Activated CD8-positive, alpha-beta T cell treated with anti-CD3 and anti-CD28 coated beads for 36 hours (primary cell): ENCODE results near the gene CMSS1. TPM values are rescaled to one million over a fixed set of nuclear protein-coding genes. Genes with fewer than 3 reads are reported as not detected.
A peak's percentile ranks its signal among the peaks of the same experiment; 100 is the strongest.

Source experiments
- ATAC-seq: fragments of 200-7000 bp; cut with Tn5 transposase; one replicate; pipeline ENCODE4 v1.10.0; 2021; ENCODE audit warnings: mild to moderate bottlenecking, moderate library complexity
- CTCF ChIA-PET: fragments of 350-600 bp; sonication (Branson Sonifier 250); formaldehyde crosslinking; loops from one replicate; lab custom pipeline; 2021; ENCODE audit warnings: antibody characterized with exemption; lab: Charles Lee
- POLR2A ChIA-PET: fragments of 350-600 bp; sonication (Branson Sonifier 250); formaldehyde crosslinking; loops from one replicate; lab custom pipeline; 2021; ENCODE audit warnings: antibody characterized with exemption; lab: Charles Lee
- DNase-seq: peaks from one replicate; pipeline ENCODE4 v3.0.0-alpha.2; 2020
- H3K27ac Mint-ChIP-seq: one replicate; pipeline ENCODE4 v1.8.0; 2021; ENCODE audit warnings: mild to moderate bottlenecking, mixed read lengths
- H3K27me3 Mint-ChIP-seq: one replicate; pipeline ENCODE4 v1.8.0; 2021; ENCODE audit warnings: mixed read lengths
- H3K36me3 Mint-ChIP-seq: one replicate; pipeline ENCODE4 v1.8.0; 2021; ENCODE audit warnings: low read depth, mixed read lengths
- H3K4me1 Mint-ChIP-seq: one replicate; pipeline ENCODE4 v1.8.0; 2021; ENCODE audit warnings: low read depth, mixed read lengths
- H3K4me3 Mint-ChIP-seq: one replicate; pipeline ENCODE4 v1.8.0; 2021; ENCODE audit warnings: mild to moderate bottlenecking, moderate library complexity, mixed read lengths
- H3K9me3 Mint-ChIP-seq: one replicate; pipeline ENCODE4 v1.8.0; 2021; ENCODE audit warnings: mixed read lengths
- intact Hi-C: fragments of 100-400 bp; cut with micrococcal nuclease; formaldehyde crosslinking; loops from one replicate; pipeline ENCODE4 v1.10.0; 2022
- total RNA-seq, 2 experiments: library from RNA; stranded (reverse); gene quantifications; one replicate each; pipeline ENCODE4 v1.2.3, GENCODE V29; 2021
- TF ChIP-seq, protein P1 (sequence below): fragments of 200-600 bp; IDR thresholded peaks from one replicate; pipeline ENCODE4 v1.8.0; 2022; ENCODE audit warnings: antibody characterized with exemption, mild to moderate bottlenecking

CMSS1 gene
- total RNA-seq, 2 experiments from 2014 or later, result 93.9 to 110 TPM

DNA sequence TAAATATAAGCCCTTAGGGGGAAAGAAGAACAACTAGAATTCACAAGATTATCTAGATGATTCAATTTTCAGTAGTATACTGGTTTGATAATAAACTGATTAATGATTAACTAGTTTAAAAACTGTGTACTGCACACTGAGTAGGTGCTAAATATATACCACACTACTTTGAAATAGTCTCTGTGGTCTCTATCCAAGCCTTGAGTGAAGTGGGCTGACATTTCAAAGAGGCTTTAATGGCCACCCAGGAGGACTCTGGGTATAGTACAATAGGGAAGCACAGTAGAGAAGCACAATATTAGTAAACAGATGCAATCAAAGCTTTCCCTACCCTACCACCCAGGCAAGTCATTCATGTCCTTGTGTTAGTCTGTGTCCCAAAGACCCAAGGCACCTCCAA, 249.9 kb downstream of the CMSS1 start:
- peaks cover 17% of the 10 kb centered on the region for H3K36me3 Mint-ChIP-seq
- H3K27ac Mint-ChIP-seq, result no peak overlapping the region
- CTCF ChIA-PET, result interaction anchor here (2.4 to 2.9 kb wide), 2 partner anchors 188 to 203 kb away, joined by 10 to 85 read pairs; no protein-coding TSS in a partner anchor
- DNase-seq (no peak), ATAC-seq (no peak)
- peaks cover 27% of the 10 kb centered on the region for H3K4me1 Mint-ChIP-seq
- peaks cover 3% of the 10 kb centered on the region for H3K9me3 Mint-ChIP-seq
- H3K4me3 Mint-ChIP-seq, result no peak overlapping the region
- TF ChIP-seq, protein P1, sequence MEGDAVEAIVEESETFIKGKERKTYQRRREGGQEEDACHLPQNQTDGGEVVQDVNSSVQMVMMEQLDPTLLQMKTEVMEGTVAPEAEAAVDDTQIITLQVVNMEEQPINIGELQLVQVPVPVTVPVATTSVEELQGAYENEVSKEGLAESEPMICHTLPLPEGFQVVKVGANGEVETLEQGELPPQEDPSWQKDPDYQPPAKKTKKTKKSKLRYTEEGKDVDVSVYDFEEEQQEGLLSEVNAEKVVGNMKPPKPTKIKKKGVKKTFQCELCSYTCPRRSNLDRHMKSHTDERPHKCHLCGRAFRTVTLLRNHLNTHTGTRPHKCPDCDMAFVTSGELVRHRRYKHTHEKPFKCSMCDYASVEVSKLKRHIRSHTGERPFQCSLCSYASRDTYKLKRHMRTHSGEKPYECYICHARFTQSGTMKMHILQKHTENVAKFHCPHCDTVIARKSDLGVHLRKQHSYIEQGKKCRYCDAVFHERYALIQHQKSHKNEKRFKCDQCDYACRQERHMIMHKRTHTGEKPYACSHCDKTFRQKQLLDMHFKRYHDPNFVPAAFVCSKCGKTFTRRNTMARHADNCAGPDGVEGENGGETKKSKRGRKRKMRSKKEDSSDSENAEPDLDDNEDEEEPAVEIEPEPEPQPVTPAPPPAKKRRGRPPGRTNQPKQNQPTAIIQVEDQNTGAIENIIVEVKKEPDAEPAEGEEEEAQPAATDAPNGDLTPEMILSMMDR, result no peak
- intact Hi-C loops, result no loop called here
- H3K27me3 Mint-ChIP-seq, result no peaks in the 10 kb centered on the region
- POLR2A ChIA-PET, result interaction anchor here (0.7 kb wide), 1 partner anchor 192 kb away, joined by 3 read pairs; no protein-coding TSS in a partner anchor

DNA sequence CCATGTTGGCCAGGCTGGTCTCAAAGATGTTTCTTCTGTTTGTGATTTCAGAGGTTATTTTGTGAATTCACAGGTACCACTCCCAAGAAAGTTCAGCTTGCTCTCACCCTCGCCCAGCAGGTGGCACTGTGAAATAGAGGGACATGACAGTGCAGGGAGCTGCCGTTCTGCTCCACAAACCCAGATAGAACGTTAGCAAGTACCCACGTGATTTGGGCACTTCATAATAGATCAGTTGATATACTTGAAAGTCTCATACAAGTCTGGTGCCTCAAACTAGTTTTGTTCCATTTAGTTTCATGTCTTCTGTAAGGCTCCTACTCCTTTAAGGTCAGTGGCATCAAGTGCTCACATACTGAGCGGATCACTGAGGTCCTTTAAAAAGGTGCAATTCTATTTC, 251.2 kb downstream of the CMSS1 start:
- DNase-seq (peak; percentile 90), ATAC-seq (peak; percentile 76)
- POLR2A ChIA-PET, result interaction anchor here (0.6 to 1.2 kb wide), 4 partner anchors 49 to 251 kb away, joined by 3 to 7 read pairs (median 3); partner anchors contain the start of gene CMSS1
- Mint-ChIP-seq H3K9me3 (peaks cover 3% of the 10 kb centered on the region), H3K27me3 (no peaks in the 10 kb centered on the region), H3K4me1 (peaks cover 39% of the 10 kb centered on the region), H3K4me3 (no peak overlapping the region), H3K27ac (no peak overlapping the region), H3K36me3 (peaks cover 18% of the 10 kb centered on the region)
- intact Hi-C loops, result loop anchor here (1.0 kb wide), 1 partner anchor 185 kb away; no protein-coding TSS in a partner anchor
- CTCF ChIA-PET, result interaction anchor here (0.8 to 3.5 kb wide), 41 partner anchors 8 to 266 kb away, joined by 3 to 85 read pairs (median 4); partner anchors contain the start of genes CMSS1, NIT2 and TBC1D23
- TF ChIP-seq, protein P1, result peak; percentile 82

DNA sequence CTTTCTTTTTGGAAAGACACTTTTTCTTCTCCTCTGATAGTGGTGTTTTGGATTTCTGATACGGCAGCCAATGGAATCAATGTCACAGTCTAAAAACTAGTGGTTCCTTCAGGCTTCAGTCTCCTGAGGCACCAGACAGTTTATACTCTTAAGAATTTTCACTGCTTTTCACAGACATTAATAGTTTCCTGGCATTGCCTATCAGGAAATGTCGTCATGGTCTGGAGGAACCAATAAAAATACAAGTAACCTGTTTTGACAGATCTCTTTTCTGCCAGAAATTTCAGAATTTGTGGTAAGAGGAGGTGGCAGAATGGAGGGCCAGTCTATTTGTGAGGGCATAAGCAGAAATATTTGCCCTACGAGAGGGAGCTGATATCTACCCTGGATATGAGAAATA, 251.8 kb downstream of the CMSS1 start:
- peaks cover 3% of the 10 kb centered on the region for H3K9me3 Mint-ChIP-seq
- peaks cover 45% of the 10 kb centered on the region for H3K4me1 Mint-ChIP-seq
- ChIA-PET POLR2A (interaction anchor here (1.2 kb wide), 1 partner anchor 185 kb away, joined by 7 read pairs; no protein-coding TSS in a partner anchor), CTCF (interaction anchor here (0.8 to 3.5 kb wide), 31 partner anchors 8 to 266 kb away, joined by 3 to 85 read pairs (median 5); partner anchors contain the start of genes CMSS1, NIT2 and TBC1D23)
- H3K4me3 Mint-ChIP-seq, result no peak overlapping the region
- TF ChIP-seq, protein P1, result no peak
- peaks cover 18% of the 10 kb centered on the region for H3K36me3 Mint-ChIP-seq
- no peak for ATAC-seq
- intact Hi-C loops, result no loop called here
- DNase-seq, result no peak
- no peak overlapping the region for H3K27ac Mint-ChIP-seq
- H3K27me3 Mint-ChIP-seq, result no peaks in the 10 kb centered on the region

DNA sequence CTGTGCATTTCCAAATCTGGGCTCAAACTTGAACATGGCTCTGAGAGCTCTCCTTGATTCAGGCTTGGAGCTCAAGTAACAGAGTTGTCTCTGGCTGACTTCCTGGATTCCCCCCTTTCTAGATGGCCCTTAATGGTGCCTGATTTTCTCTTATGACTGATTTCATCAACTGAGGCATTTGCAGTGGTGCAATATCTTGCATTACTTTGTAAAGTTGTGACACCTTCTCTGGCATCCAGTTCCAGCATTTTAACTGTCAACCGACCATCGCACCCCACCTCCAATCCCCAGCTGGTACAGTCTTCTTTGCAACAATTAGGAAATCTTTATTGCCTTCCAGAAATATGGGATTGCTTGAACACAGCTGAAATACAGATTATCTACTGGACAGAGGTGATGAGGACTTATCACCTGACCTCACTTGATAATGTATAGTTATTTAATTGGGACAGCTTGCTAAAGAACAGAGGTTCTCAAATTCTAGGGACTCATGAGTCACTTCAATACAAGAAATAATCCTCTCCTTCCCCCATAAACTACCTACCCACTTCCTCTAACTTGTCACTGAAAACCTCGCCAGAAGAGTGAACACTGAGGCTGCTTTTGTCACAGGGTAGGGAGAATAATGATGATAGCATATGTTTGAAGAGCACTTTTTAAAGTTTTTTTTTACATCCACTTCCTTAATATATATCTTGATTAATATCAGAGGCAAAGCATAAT, 254.8 kb downstream of the CMSS1 start:
- Mint-ChIP-seq H3K4me3 (peak overlapping the region; percentile 41), H3K9me3 (peaks cover 3% of the 10 kb centered on the region), H3K4me1 (peaks cover 62% of the 10 kb centered on the region), H3K36me3 (peaks cover 20% of the 10 kb centered on the region), H3K27me3 (no peaks in the 10 kb centered on the region), H3K27ac (peak overlapping the region; percentile 93)
- DNase-seq, result peak; percentile 40
- TF ChIP-seq, protein P1, result no peak
- ChIA-PET CTCF (interaction anchor here (0.9 to 5.7 kb wide), 7 partner anchors 12 to 228 kb away, joined by 3 to 41 read pairs (median 6); no protein-coding TSS in a partner anchor), POLR2A (interaction anchor here (1.3 kb wide), 1 partner anchor 13 kb away, joined by 4 read pairs; no protein-coding TSS in a partner anchor)
- peak; percentile 81 for ATAC-seq
- intact Hi-C loops, result loop anchor here (1.0 to 10.0 kb wide), 2 partner anchors 15 to 238 kb away; no protein-coding TSS in a partner anchor
